ENCODE measurements around the gene RIPK1. TPM values are rescaled to one million over a fixed set of nuclear protein-coding genes. Genes with fewer than 3 reads are reported as not detected.
A peak's percentile ranks its signal among the peaks of the same experiment; 100 is the strongest.
"Not testable (repeated sequence)": the region's sequence is repeated elsewhere in the genome, so short reads cannot be mapped to it uniquely, and the experiment has no call there.

RIPK1 gene
- total RNA-seq, 3 donors from 2014 or later: 33.1 to 41.9 (median 35.8) TPM

DNA sequence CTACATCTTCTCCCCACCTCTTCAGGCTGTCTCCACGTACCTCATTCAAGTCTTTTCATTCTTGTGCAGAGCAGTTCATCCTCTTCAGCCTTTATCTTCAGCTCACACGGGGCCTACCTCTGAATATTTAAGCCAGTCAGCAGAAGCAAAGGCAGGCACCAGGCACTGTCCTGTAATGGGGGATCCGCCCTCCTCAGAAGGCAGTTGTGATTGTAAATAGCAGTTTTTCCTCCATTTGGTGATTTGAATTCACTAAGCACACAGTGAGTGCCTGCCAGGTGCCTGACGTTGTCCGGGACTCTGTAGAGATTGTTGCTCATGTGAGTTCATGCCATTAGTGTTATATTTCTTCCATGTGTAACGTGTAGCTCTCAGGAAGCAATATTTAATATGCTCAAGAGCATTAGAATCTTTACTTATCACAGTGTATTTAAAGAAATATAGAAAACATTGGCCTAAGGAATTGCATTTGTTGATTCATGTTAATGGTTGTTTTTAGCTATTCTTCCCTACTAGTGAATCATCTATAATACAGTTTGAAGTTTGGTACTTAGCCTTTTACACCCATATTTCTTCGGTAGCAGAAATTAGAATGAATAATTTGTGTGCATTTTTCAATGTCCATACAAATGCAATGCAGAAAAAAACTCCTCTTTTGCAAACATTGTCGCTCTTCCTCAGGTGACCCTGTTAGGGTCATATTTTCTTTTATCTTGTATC, 68.2 kb downstream of the RIPK1 start:
- H3K36me3 ChIP-seq (ENCODE audit: low read depth): no peaks in the 10 kb centered on the region
- no peaks in the 10 kb centered on the region for H3K9me3 ChIP-seq
- ATAC-seq (peak; percentile 45), DNase-seq (no peak)
- H3K4me1 ChIP-seq (ENCODE audit: low read depth): peaks cover 19% of the 10 kb centered on the region
- intact Hi-C loops (cut with DNase I, micrococcal nuclease): no loop called here
- TF ChIP-seq, protein P1, sequence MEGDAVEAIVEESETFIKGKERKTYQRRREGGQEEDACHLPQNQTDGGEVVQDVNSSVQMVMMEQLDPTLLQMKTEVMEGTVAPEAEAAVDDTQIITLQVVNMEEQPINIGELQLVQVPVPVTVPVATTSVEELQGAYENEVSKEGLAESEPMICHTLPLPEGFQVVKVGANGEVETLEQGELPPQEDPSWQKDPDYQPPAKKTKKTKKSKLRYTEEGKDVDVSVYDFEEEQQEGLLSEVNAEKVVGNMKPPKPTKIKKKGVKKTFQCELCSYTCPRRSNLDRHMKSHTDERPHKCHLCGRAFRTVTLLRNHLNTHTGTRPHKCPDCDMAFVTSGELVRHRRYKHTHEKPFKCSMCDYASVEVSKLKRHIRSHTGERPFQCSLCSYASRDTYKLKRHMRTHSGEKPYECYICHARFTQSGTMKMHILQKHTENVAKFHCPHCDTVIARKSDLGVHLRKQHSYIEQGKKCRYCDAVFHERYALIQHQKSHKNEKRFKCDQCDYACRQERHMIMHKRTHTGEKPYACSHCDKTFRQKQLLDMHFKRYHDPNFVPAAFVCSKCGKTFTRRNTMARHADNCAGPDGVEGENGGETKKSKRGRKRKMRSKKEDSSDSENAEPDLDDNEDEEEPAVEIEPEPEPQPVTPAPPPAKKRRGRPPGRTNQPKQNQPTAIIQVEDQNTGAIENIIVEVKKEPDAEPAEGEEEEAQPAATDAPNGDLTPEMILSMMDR (IDR thresholded peaks at IDR 0.05): no peak
- no peak overlapping the region for H3K4me3 ChIP-seq

DNA sequence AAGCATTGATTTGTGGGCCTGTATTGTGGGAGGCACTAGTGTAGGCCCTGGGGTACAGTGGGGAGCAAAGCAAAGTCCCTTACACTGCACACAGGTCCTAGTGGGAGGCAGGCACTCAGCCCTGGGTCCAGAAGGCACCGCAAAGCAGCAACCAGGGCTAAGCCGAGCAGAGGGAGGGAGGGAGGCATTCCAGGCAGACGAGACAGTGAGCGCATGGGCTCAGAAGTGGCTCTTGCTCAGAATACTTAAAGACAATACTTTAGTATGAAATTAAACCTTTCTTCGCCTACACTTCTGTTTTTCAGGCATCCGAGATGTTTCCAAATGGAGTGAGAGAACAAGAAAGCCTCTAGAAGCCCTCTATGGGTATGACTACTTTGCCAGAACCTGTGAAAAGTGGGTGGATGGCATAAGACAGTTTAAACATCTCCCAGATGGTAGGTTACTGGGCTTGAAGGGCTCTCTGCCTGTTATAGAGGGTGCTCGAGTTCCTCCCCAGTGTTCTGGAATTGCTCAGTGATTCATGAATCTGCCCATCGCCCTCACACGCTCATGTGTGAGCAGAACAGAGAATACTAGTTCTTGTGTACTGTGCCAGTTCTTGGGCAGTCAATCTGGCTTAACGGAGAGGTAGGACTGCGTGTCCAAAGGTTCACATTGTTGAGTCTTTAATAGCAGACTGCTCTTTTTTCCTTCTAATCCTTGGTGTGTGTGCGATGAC, 68.9 kb downstream of the RIPK1 start:
- Histone ChIP-seq H3K9me3 (no peaks in the 10 kb centered on the region), H3K4me1 (ENCODE audit: low read depth) (peaks cover 19% of the 10 kb centered on the region), H3K4me3 (no peak overlapping the region), H3K36me3 (ENCODE audit: low read depth) (no peaks in the 10 kb centered on the region)
- intact Hi-C loops (cut with DNase I, micrococcal nuclease): no loop called here
- DNase-seq (no peak), ATAC-seq (no peak)
- TF ChIP-seq, protein P1 (IDR thresholded peaks at IDR 0.05): no peak

DNA sequence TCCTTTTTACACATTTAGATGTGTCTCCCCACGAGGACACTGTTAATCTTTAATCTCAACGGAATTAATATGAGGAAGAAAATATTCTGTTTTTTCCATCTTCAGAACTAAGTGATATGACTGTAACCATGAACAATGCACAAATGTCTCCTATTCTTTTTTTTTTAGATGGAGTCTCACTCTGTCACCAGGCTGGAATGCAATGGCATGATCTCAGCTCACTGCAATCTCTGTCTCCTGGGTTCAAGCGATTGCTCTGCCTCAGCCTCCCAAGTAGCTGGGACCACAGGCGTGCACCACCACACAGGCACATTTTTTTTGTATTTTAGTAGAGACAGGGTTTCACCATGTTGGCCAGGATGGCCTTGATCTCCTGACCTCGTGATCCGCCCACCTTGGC, 69.6 kb downstream of the RIPK1 start:
- DNase-seq; H3K4me3 ChIP-seq; ATAC-seq; intact Hi-C loops (cut with DNase I, micrococcal nuclease); H3K9me3 ChIP-seq; H3K36me3 ChIP-seq (ENCODE audit: low read depth): not testable (repeated sequence)
- H3K4me1 ChIP-seq (ENCODE audit: low read depth): peaks cover 19% of the 10 kb centered on the region

DNA sequence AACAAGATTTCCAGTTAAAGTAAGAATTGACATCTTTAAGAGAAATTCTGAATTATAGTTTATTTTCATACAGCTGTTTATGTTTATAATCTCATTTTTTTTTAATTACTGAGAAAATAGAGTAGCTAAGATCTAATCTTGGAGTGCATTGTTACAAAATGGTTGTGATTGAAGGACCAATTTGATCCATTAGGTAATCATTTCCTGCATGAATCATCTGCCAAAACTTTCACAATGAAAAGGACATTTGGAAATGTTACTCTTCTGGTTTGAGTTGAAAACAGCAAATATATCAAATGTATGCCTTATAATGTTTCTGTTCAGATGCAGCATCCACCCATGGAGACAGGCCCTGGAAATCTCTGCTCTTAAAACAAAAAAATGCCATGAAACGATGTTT, 70.0 kb downstream of the RIPK1 start:
- TF ChIP-seq, protein P1 (IDR thresholded peaks at IDR 0.05): no peak
- Histone ChIP-seq H3K4me3 (no peak overlapping the region), H3K9me3 (no peaks in the 10 kb centered on the region), H3K4me1 (ENCODE audit: low read depth) (peaks cover 19% of the 10 kb centered on the region), H3K36me3 (ENCODE audit: low read depth) (no peaks in the 10 kb centered on the region)
- DNase-seq (no peak), ATAC-seq (no peak)
- intact Hi-C loops (cut with DNase I, micrococcal nuclease): no loop called here

DNA sequence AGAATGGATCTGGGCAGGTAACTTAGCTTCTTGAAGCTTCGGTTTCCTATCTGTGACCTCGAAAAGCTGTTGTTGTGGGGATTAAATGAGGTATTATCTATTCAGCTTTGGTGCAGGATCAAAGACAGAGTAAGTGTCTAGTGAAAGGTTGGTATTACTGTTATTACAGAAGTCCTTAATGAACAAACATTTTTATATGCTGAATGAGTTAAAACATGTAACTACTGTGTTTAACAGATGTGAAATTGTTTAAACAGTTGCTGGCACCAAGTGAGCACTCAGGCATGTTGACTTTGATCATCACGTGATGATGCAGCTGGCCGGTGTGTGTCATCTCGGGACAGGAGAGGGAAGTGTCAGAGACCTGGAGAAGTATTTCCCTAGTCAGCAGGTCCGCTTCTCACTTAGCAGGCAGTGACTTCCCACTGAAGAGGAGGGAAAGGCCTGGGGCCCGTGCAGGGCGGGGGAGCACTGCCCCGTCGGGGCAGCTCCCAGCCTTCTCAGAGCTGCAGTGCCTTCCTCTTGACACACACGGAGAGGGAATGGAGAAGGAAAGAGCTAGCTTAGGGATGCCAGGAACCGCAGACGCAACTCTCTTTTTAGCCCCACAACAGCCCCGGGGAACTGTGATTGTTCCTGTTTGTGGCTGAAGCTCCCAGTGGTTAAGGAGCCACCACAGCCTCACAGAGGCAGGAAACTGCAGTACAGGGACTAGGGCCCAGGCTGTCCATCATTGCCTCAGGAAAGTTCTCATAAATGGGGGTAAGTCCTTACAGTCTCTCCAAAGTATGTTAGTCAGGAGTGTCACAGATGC, 71.0 kb downstream of the RIPK1 start:
- DNase-seq (peak; percentile 77 to 85 (median 82)), ATAC-seq (peak; percentile 94)
- no peaks in the 10 kb centered on the region for H3K9me3 ChIP-seq
- H3K36me3 ChIP-seq (ENCODE audit: low read depth): no peaks in the 10 kb centered on the region
- H3K4me3 ChIP-seq: no peak overlapping the region
- H3K4me1 ChIP-seq (ENCODE audit: low read depth): peaks cover 19% of the 10 kb centered on the region
- intact Hi-C loops (cut with DNase I, micrococcal nuclease): no loop called here
- TF ChIP-seq, protein P1 (IDR thresholded peaks at IDR 0.05): no peak
